Subcutaneous abdominal adipose tissue (tissue), 5 donors: ENCODE data around the gene GGACT.

ENCODE experiments used
- H3K27ac ChIP-seq: one replicate; pipeline ENCODE4 v1.7.0; 2013; ENCODE audit warnings: low read depth, mild to moderate bottlenecking, inconsistent platforms, low read length, moderate library complexity
- H3K27me3 ChIP-seq, 5 donors: one replicate each; pipeline ENCODE4 v1.7.0; 2013; ENCODE audit warnings: low read length in 5 of 5, inconsistent platforms in 1 of 5; ENCODE audit not compliant: control insufficient read depth in 5 of 5, insufficient read depth in 4 of 5
- H3K36me3 ChIP-seq, 5 donors: one replicate each; pipeline ENCODE4 v1.7.0; 2013; ENCODE audit warnings: low read length in 5 of 5; ENCODE audit not compliant: control insufficient read depth in 5 of 5, insufficient read depth in 5 of 5
- H3K4me1 ChIP-seq, 5 donors: one replicate each; pipeline ENCODE4 v1.7.0; 2013; ENCODE audit warnings: low read length in 5 of 5, mild to moderate bottlenecking in 3 of 5, moderate library complexity in 1 of 5; ENCODE audit not compliant: control insufficient read depth in 5 of 5, insufficient read depth in 5 of 5
- H3K4me3 ChIP-seq, 5 donors: one replicate each; pipeline ENCODE4 v1.7.0; 2013; ENCODE audit warnings: low read length in 5 of 5, low read depth in 1 of 5
- H3K9ac ChIP-seq, 5 donors: one replicate each; pipeline ENCODE4 v1.7.0; 2013; ENCODE audit warnings: low read length in 5 of 5, mild to moderate bottlenecking in 4 of 5, moderate library complexity in 3 of 5
- H3K9me3 ChIP-seq, 5 donors: one replicate each; pipeline ENCODE4 v1.7.0; 2013; ENCODE audit warnings: low read length in 5 of 5; ENCODE audit not compliant: control insufficient read depth in 5 of 5
- donor health status: healthy.
- donor health status: healthy.
- donor health status: healthy.
- donor health status: healthy.
- donor health status: healthy.

GGACT gene

DNA sequence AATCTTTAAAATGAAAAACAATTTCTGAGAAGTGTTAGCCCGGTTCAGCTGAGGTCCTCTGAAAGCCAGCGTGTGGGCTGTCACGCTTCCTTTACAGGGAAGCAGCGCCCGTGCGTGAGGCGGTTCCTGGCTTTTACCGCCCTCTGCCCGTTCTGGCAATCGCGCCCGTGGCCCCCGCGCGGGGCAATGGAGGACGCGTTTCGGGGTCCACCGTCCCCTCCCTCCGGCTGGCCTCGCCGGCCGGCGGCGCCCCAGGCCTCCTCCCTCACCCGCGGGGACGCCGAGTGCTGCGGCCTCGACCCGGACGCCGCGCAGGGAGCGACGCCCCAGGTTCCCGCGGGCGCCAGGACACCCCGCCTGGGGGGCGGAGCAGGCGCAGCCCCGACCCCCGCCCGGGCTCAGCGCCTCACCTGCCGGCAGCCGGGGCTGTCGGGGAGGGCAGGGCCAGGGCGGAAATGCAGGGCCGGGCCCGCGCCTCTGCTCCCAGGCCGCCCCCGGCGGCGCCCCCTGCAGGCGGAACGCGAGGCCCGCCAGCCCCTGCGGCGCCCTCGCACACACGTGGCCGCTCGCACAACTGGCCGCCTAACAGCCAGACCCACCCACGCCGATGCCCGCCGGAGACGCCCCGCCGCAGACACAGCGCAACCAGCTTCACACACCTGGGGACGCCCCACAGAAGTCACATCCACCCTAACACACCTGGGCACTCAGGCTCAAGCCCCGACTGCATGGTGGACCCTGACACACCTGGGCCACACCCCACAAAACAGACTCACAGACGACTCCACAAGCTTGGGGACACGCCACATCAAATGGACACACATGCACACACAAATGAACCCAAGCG is at the start of gene GGACT:
Gene GGACT, minus strand, starts transcription at position 459 of the 847 bp plus-strand sequence. CDS start 56,198 bp downstream, outside the sequence.
- Histone ChIP-seq H3K9ac (peak within 1 kb of the TSS; percentile 76 to 93 (median 80)), H3K27ac (peak within 1 kb of the TSS; percentile 70), H3K4me1 (peaks cover 0 to 17% (median 12%) of the 10 kb centered on the region in 5 donors), H3K27me3 (no peaks in the 10 kb centered on the region), H3K9me3 (no peaks in the 10 kb centered on the region), H3K4me3 (peak within 1 kb of the TSS; percentile 66 to 79 (median 70)), H3K36me3 (no peaks in the 10 kb centered on the region)

DNA sequence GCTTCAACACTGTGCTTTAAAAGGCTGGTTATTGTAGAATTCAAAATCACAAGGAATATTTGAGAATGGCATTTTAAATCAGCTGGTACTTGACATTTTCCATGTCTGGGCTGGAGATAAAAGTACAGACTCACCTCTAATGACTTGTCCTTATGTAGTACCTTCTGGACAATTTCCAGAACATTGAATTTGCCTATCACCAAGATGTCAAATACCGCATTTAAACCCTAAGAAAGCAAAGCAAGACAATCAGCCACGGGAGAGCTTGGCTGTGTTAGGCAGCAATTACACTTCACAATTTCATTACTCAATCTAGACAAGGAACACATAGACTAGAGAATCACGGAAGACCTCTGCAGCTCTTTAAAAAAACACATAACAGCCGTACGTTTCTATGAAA is 49.2 kb upstream of the GGACT start:
- H3K9ac ChIP-seq: no peak overlapping the region
- peaks cover 13 to 73% (median 45%) of the 10 kb centered on the region in 5 donors for H3K36me3 ChIP-seq
- no peaks in the 10 kb centered on the region for H3K9me3 ChIP-seq
- no peaks in the 10 kb centered on the region for H3K4me1 ChIP-seq
- no peak overlapping the region for H3K4me3 ChIP-seq
- H3K27me3 ChIP-seq: no peaks in the 10 kb centered on the region
- H3K27ac ChIP-seq: no peak overlapping the region

DNA sequence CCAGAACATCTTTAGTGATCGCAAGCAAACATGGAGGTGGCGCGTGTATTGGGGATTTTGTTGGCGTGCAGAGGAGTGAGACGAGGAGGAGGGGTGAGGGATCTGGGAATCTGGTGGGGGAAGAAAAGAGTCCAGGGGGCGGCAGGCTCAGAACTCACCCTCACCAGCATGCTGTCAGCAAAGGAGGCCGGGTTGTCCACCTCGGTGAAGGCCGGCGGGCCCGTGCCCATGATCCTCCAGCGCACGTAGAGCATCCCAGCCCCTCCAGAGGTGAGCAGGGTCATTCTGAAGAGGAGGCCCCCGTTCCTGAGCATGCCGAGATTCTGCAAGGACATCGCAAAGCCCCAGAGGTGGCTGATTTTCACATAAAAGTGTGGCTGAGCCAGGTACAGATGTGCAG is 48.8 kb upstream of the GGACT start:
- Histone ChIP-seq H3K27ac (no peak overlapping the region), H3K36me3 (peaks cover 14 to 69% (median 43%) of the 10 kb centered on the region in 5 donors), H3K9me3 (no peaks in the 10 kb centered on the region), H3K4me1 (no peaks in the 10 kb centered on the region), H3K4me3 (no peak overlapping the region), H3K27me3 (no peaks in the 10 kb centered on the region), H3K9ac (no peak overlapping the region)

DNA sequence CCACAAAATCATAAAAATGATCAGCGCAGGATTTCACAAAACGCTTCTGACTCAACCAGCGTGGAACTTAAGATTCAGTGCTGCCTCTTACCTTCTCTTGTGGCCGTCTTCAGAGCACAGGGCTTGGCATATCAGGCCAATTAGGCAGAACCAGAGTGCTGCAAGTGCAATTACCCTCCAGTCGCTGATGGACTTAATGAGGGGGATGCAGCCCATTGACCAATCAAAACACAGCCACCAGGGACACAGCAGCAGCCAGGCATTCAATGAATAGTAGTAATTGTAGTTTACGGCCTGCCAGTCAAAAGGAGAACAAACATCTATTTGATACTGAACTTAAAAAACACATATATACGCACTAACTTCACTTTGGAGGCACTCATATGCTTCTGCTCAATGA is 47.9 kb upstream of the GGACT start:
- no peaks in the 10 kb centered on the region for H3K27me3 ChIP-seq
- H3K4me3 ChIP-seq: no peak overlapping the region
- H3K9me3 ChIP-seq: no peaks in the 10 kb centered on the region
- H3K36me3 ChIP-seq: peaks cover 17 to 60% (median 41%) of the 10 kb centered on the region in 5 donors
- no peak overlapping the region for H3K27ac ChIP-seq
- no peak overlapping the region for H3K9ac ChIP-seq
- H3K4me1 ChIP-seq: no peaks in the 10 kb centered on the region

DNA sequence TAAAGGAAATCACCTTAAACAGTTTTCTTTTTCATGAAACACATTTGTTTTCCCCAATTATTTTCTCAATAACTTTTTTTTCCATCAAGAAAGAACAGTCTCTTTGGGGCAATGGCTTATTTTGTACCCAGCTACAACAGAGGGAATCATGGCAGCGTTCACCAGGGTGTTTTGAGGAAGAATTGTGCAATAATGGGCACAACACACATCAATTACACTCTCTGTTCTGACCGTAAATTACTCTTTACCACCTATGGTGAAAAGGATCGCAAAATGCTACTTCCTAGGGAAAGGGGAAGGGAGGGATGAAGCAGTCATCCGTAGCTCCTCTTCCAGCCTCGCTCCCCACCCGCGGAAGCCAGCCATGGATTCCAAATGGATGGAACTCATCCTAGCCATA is 47.4 kb upstream of the GGACT start:
- Histone ChIP-seq H3K4me1 (no peaks in the 10 kb centered on the region), H3K36me3 (peaks cover 17 to 56% (median 40%) of the 10 kb centered on the region in 5 donors), H3K27me3 (no peaks in the 10 kb centered on the region), H3K9ac (no peak overlapping the region), H3K9me3 (no peaks in the 10 kb centered on the region), H3K4me3 (no peak overlapping the region), H3K27ac (no peak overlapping the region)

DNA sequence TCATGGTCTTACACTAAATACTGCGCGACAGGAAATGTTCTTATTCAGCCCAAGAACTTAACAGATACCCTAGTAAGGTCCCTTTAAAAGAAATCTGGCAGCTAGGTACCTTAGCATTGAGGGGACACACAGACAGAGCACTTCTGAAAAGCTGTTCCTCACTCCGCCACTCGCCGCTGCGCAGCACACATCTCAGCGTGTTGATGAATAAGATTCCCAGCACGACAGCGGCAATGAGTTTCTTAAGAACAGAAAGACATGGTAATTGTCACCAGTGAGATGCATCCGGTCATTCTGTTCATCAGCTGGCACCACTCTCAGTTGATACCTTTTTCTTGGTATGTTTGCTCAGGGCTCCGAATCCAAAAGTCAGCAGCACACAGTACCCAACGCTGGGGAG is 46.1 kb upstream of the GGACT start:
- Histone ChIP-seq H3K4me1 (no peaks in the 10 kb centered on the region), H3K4me3 (no peak overlapping the region), H3K9me3 (no peaks in the 10 kb centered on the region), H3K36me3 (peaks cover 21 to 66% (median 44%) of the 10 kb centered on the region in 5 donors), H3K27me3 (no peaks in the 10 kb centered on the region), H3K9ac (no peak overlapping the region), H3K27ac (no peak overlapping the region)

DNA sequence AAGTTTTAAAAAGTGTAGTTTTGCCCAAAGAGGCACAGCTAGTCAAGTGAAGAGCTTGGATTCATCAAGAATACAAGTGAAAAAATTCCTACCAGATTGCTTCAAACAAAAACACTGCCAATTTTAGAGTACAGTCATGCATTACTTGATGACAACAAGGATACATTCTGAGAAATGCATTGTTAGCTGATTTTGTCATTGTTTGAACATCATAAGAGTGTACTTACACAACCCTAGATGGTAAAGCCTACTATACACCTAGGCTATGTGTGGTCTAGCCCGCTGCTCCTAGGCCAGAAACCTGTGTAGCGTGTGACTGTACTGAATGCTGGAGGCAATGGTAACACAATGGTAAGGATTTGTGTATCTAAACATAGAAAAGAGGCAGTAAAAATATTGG is 44.9 kb upstream of the GGACT start:
- Histone ChIP-seq H3K4me1 (no peaks in the 10 kb centered on the region), H3K9me3 (no peaks in the 10 kb centered on the region), H3K27ac (no peak overlapping the region), H3K4me3 (no peak overlapping the region), H3K9ac (no peak overlapping the region), H3K36me3 (peaks cover 21 to 68% (median 50%) of the 10 kb centered on the region in 5 donors), H3K27me3 (no peaks in the 10 kb centered on the region)

DNA sequence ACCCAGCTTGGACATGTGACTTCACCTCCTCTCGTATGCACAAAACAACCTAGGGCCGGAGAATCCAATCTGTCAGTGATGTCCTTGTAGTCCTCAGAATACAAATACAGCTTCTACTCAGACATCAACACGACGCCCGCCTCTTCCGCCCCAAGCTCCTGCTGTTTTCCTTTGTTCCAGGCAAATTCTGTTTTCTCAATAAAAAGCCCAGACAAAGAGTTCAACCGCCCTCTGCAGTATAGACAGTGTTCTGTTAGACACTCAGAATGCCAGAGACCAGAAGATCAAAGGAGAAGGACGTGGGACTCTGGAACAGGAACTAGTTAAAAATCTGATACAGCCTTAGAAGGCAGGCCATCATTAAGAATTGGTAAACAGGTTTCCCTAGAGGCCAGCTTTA is 42.0 kb upstream of the GGACT start:
- H3K4me1 ChIP-seq: no peaks in the 10 kb centered on the region
- no peaks in the 10 kb centered on the region for H3K27me3 ChIP-seq
- H3K9me3 ChIP-seq: no peaks in the 10 kb centered on the region
- peaks cover 21 to 68% (median 46%) of the 10 kb centered on the region in 5 donors for H3K36me3 ChIP-seq
- H3K9ac ChIP-seq: no peak overlapping the region
- no peak overlapping the region for H3K27ac ChIP-seq
- no peak overlapping the region for H3K4me3 ChIP-seq

DNA sequence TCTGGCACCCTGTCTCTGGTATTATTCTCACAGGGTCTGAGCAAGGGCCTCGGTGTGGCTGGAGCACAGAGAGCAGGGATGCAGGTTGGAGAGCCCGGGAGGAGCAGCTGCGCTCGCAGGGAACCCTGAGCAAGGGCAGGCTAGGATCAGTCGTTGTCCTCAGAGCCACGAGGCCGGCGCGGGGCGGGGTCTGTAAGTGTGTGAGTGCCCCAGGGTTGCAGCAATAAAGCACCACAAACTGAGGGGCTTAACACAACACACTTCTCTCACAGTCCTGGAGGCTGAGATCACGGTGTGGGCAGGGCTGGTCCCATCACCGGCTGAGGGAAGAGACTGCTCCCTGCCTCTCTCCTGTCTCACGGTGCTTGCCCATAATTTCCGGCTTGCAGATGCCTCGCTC is 38.5 kb upstream of the GGACT start:
- no peak overlapping the region for H3K4me3 ChIP-seq
- H3K4me1 ChIP-seq: no peaks in the 10 kb centered on the region
- no peak overlapping the region for H3K9ac ChIP-seq
- no peak overlapping the region for H3K27ac ChIP-seq
- no peaks in the 10 kb centered on the region for H3K27me3 ChIP-seq
- H3K36me3 ChIP-seq: peaks cover 13 to 63% (median 49%) of the 10 kb centered on the region in 5 donors
- H3K9me3 ChIP-seq: no peaks in the 10 kb centered on the region

DNA sequence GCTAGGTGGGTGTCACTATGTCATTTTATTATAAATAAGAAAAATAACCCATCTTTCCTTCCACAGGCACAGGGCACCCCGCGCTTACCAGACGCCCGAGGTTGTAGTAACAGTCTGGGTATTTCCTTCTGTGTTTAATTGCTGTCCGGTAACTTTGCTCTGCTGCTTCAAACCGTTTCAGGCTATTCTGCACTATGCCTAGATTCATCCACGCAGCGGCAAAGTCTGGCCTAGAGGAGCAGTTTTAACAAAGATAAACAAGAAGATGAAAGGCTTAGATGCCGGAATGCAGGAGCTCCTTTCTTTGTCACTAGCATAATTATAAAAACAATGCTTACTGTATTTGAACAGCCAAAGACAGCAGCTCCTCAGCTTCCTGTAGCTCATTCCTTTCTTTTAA is 36.9 kb upstream of the GGACT start:
- Histone ChIP-seq H3K4me3 (no peak overlapping the region), H3K27me3 (no peaks in the 10 kb centered on the region), H3K9ac (no peak overlapping the region), H3K4me1 (peaks cover 0 to 3% (median 0%) of the 10 kb centered on the region in 5 donors), H3K36me3 (peaks cover 16 to 62% (median 45%) of the 10 kb centered on the region in 5 donors), H3K9me3 (no peaks in the 10 kb centered on the region), H3K27ac (no peak overlapping the region)
